HEK293T (cell line): ENCODE data around the gene LRRC39.
"Not testable (repeated sequence)": the region's sequence is repeated elsewhere in the genome, so short reads cannot be mapped to it uniquely, and the experiment has no call there.

Source experiments
- CTCF ChIA-PET: fragments of 350-600 bp; formaldehyde crosslinking; extraction: SDS; loops from one replicate; lab custom pipeline; 2021; ENCODE audit warnings: antibody characterized with exemption, inconsistent platforms; lab: Yijun Ruan, JAX
- POLR2A ChIA-PET: fragments of 350-600 bp; formaldehyde crosslinking; extraction: SDS; loops from one replicate; lab custom pipeline; 2020; ENCODE audit warnings: antibody characterized with exemption, inconsistent platforms; lab: Yijun Ruan, JAX
- DNase-seq: peaks from one replicate; pipeline ENCODE4 v3.0.0; 2012; ENCODE audit warnings: mixed read lengths; ENCODE audit errors: extremely low spot score
- ARNT ChIP-seq: fragments of 450-650 bp; IDR thresholded peaks from 2 replicates; pipeline ENCODE4 v1.6.1; 2017; ENCODE audit warnings: mild to moderate bottlenecking
- BHLHE40 ChIP-seq: fragments of 450-650 bp; IDR thresholded peaks from 2 replicates; pipeline ENCODE4 v1.6.1; 2016; ENCODE audit warnings: mild to moderate bottlenecking, moderate library complexity, borderline replicate concordance
- CTBP1 ChIP-seq: fragments of 450-650 bp; IDR thresholded peaks from 2 replicates; pipeline ENCODE4 v1.6.1; 2016; ENCODE audit warnings: borderline replicate concordance
- ELF4 ChIP-seq: fragments of 450-650 bp; IDR thresholded peaks from 2 replicates; pipeline ENCODE4 v1.6.1; 2017; ENCODE audit warnings: antibody characterized with exemption
- FOXA1 ChIP-seq: fragments of 450-650 bp; IDR thresholded peaks from 2 replicates; pipeline ENCODE4 v1.6.1; 2016; ENCODE audit warnings: mild to moderate bottlenecking
- FOXK2 ChIP-seq: fragments of 450-650 bp; IDR thresholded peaks from 2 replicates; pipeline ENCODE4 v1.6.1; 2016; ENCODE audit warnings: mild to moderate bottlenecking
- FOXM1 ChIP-seq: fragments of 450-650 bp; IDR thresholded peaks from 2 replicates; pipeline ENCODE4 v1.6.1; 2017; ENCODE audit warnings: mild to moderate bottlenecking, borderline replicate concordance
- HDGF ChIP-seq: fragments of 450-650 bp; IDR thresholded peaks from 2 replicates; pipeline ENCODE4 v1.6.1; 2017; ENCODE audit warnings: antibody characterized with exemption, borderline replicate concordance
- L3MBTL2 ChIP-seq: fragments of 450-650 bp; conservative IDR thresholded peaks from 2 replicates; pipeline ENCODE4 v1.6.1; 2016; ENCODE audit warnings: mild to moderate bottlenecking
- LEF1 ChIP-seq: fragments of 450-650 bp; IDR thresholded peaks from 2 replicates; pipeline ENCODE4 v1.6.1; 2017; ENCODE audit warnings: mild to moderate bottlenecking, borderline replicate concordance
- NFRKB ChIP-seq: fragments of 450-650 bp; IDR thresholded peaks from 2 replicates; pipeline ENCODE4 v1.6.1; 2016; ENCODE audit warnings: mild to moderate bottlenecking, moderate library complexity
- PKNOX1 ChIP-seq: fragments of 450-650 bp; IDR thresholded peaks from 2 replicates; pipeline ENCODE4 v1.6.1; 2016
- SP1 ChIP-seq: fragments of 450-650 bp; IDR thresholded peaks from 2 replicates; pipeline ENCODE4 v1.6.1; 2017
- SUZ12 ChIP-seq: fragments of 450-650 bp; IDR thresholded peaks from 2 replicates; pipeline ENCODE4 v1.6.1; 2016; ENCODE audit warnings: mild to moderate bottlenecking
- TARDBP ChIP-seq: fragments of 450-650 bp; IDR thresholded peaks from 2 replicates; pipeline ENCODE4 v1.6.1; 2016
- ZNF384 ChIP-seq: fragments of 450-650 bp; IDR thresholded peaks from 2 replicates; pipeline ENCODE4 v1.6.1; 2016

The LRRC39 gene

GRCh38 chr1:100206301-100206700, 28.2 kb upstream of the LRRC39 start:
- CTCF ChIA-PET = no interaction called here
- no peak for DNase-seq
- TF ChIP-seq FOXK2 = no peak
- no peak for TF ChIP-seq ELF4
- POLR2A ChIA-PET = no interaction called here

- POLR2A ChIA-PET, DNase-seq, CTCF ChIA-PET: not testable (repeated sequence)
Observed at GRCh38 chr1:100205593-100205992, 27.5 kb upstream of the LRRC39 start.

GRCh38 chr1:100205103-100205502, 27.0 kb upstream of the LRRC39 start:
- DNase-seq, CTCF ChIA-PET, POLR2A ChIA-PET: not testable (repeated sequence)

- DNase-seq, CTCF ChIA-PET, POLR2A ChIA-PET: not testable (repeated sequence)
Observed at GRCh38 chr1:100202703-100203102, 24.6 kb upstream of the LRRC39 start.

- DNase-seq, POLR2A ChIA-PET, CTCF ChIA-PET: not testable (repeated sequence)
Observed at GRCh38 chr1:100200060-100200459, 22.0 kb upstream of the LRRC39 start.

- ChIA-PET POLR2A (no interaction called here), CTCF (no interaction called here)
- no peak for DNase-seq
- TF ChIP-seq HDGF = no peak
- TF ChIP-seq NFRKB = no peak
- no peak for TF ChIP-seq SP1
- TF ChIP-seq TARDBP = no peak
- TF ChIP-seq FOXM1 = no peak
- no peak for TF ChIP-seq ELF4
- no peak for TF ChIP-seq ZNF384
- TF ChIP-seq CTBP1 = no peak
- no peak for TF ChIP-seq PKNOX1
Observed at GRCh38 chr1:100198596-100198995, 20.5 kb upstream of the LRRC39 start.

GRCh38 chr1:100188617-100189016, 10.6 kb upstream of the LRRC39 start:
- POLR2A ChIA-PET = no interaction called here
- TF ChIP-seq ZNF384 = no peak
- no peak for TF ChIP-seq TARDBP
- TF ChIP-seq NFRKB = no peak
- no peak for TF ChIP-seq SUZ12
- TF ChIP-seq FOXM1 = no peak
- no peak for TF ChIP-seq BHLHE40
- no peak for TF ChIP-seq L3MBTL2
- TF ChIP-seq FOXA1 = no peak
- no peak for TF ChIP-seq LEF1
- no peak for TF ChIP-seq HDGF
- TF ChIP-seq ARNT = no peak
- no peak for TF ChIP-seq FOXK2
- no peak for TF ChIP-seq PKNOX1
- no peak for TF ChIP-seq ELF4
- no peak for TF ChIP-seq SP1
- no peak for TF ChIP-seq CTBP1
- CTCF ChIA-PET = no interaction called here
- no peak for DNase-seq

GRCh38 chr1:100187912-100188311, 9.9 kb upstream of the LRRC39 start:
- ChIA-PET POLR2A (no interaction called here), CTCF (interaction anchor here (0.7 kb wide), 1 partner anchor 33 kb away, joined by 5 read pairs; no protein-coding TSS in a partner anchor)
- DNase-seq = no peak
- TF ChIP-seq LEF1 = no peak
- no peak for TF ChIP-seq FOXA1
- no peak for TF ChIP-seq ZNF384
- no peak for TF ChIP-seq TARDBP
- no peak for TF ChIP-seq CTBP1
- TF ChIP-seq ARNT = no peak

GRCh38 chr1:100184536-100184935, 6.5 kb upstream of the LRRC39 start:
- TF ChIP-seq BHLHE40 (no peak), ZNF384 (no peak), ARNT (no peak), FOXA1 (no peak), LEF1 (no peak), ELF4 (no peak), FOXM1 (no peak), L3MBTL2 (no peak), FOXK2 (no peak), SP1 (no peak), SUZ12 (no peak), NFRKB (no peak)
- POLR2A ChIA-PET = no interaction called here
- DNase-seq = no peak
- CTCF ChIA-PET = no interaction called here
